GM19455 (cell line): ENCODE measurements around the gene MAP4K3.

Experiments
- ATAC-seq: cut with Tn5 transposase; IDR thresholded peaks from one replicate; pipeline ENCODE4 v1.9.1; 2021; ENCODE audit not compliant: unreplicated experiment

The MAP4K3 gene

GRCh38 chr2:39311469-39311868 is 125.6 kb downstream of the MAP4K3 start:
- ATAC-seq = no peak

- ATAC-seq = no peak
These were observed 128.3 kb downstream of the MAP4K3 start for GRCh38 chr2:39308778-39309177.

GRCh38 chr2:39306626-39307025 is 130.5 kb downstream of the MAP4K3 start:
- ATAC-seq = no peak

GRCh38 chr2:39304729-39305128 is 132.4 kb downstream of the MAP4K3 start:
- no peak for ATAC-seq

- ATAC-seq = no peak
These were observed 132.9 kb downstream of the MAP4K3 start for GRCh38 chr2:39304200-39304599.

GRCh38 chr2:39301352-39301751 is 135.7 kb downstream of the MAP4K3 start:
- ATAC-seq = no peak

- no peak for ATAC-seq
These were observed 136.8 kb downstream of the MAP4K3 start for GRCh38 chr2:39300044-39300978.

GRCh38 chr2:39290433-39290832 is 146.7 kb downstream of the MAP4K3 start:
- no peak for ATAC-seq

- ATAC-seq = no peak
These were observed 147.5 kb downstream of the MAP4K3 start for GRCh38 chr2:39289609-39290008.

- no peak for ATAC-seq
These were observed 153.5 kb downstream of the MAP4K3 start for GRCh38 chr2:39283561-39283960.

- no peak for ATAC-seq
These were observed 155.7 kb downstream of the MAP4K3 start for GRCh38 chr2:39281391-39281790.

GRCh38 chr2:39275016-39275415 is 162.1 kb downstream of the MAP4K3 start:
- no peak for ATAC-seq

- ATAC-seq = no peak
These were observed 167.1 kb downstream of the MAP4K3 start for GRCh38 chr2:39269941-39270340.

- no peak for ATAC-seq
These were observed 170.1 kb downstream of the MAP4K3 start for GRCh38 chr2:39266916-39267434.

- peak; percentile 62 for ATAC-seq
These were observed 170.8 kb downstream of the MAP4K3 start for GRCh38 chr2:39266139-39266805.

- ATAC-seq = no peak
These were observed 171.8 kb downstream of the MAP4K3 start for GRCh38 chr2:39265315-39265714.

- peak; percentile 78 for ATAC-seq
These were observed 172.4 kb downstream of the MAP4K3 start for GRCh38 chr2:39264733-39265132.

GRCh38 chr2:39260087-39260486 is 177.0 kb downstream of the MAP4K3 start:
- ATAC-seq = no peak

GRCh38 chr2:39256040-39256439 is 181.0 kb downstream of the MAP4K3 start:
- no peak for ATAC-seq

- no peak for ATAC-seq
These were observed 184.1 kb downstream of the MAP4K3 start for GRCh38 chr2:39252888-39253518.

- no peak for ATAC-seq
These were observed 189.5 kb downstream of the MAP4K3 start for GRCh38 chr2:39247512-39248043.
